Endothelial cell of umbilical vein (primary cell): ENCODE measurements around the gene CYB5R4. TPM values are rescaled to one million over a fixed set of nuclear protein-coding genes. Genes with fewer than 3 reads are reported as not detected.

Experiments used
- BruUV-seq: library from RNA; stranded (reverse); fragments of 400-500 nt; replicated peaks from 2 replicates; lab custom pipeline; 2021; lab: Mats Ljungman, UMichigan
- CTCF ChIA-PET: fragments of 300-600, 350-600 bp; sonication (Branson Sonifier 250); formaldehyde crosslinking; loops from one replicate; lab custom pipeline; 2021; ENCODE audit warnings: antibody characterized with exemption, inconsistent platforms; lab: Charles Lee
- POLR2A ChIA-PET: fragments of 300-600, 350-600 bp; sonication (Branson Sonifier 250); formaldehyde crosslinking; loops from one replicate; lab custom pipeline; 2021; ENCODE audit warnings: antibody characterized with exemption, inconsistent platforms; lab: Charles Lee
- DNase-seq: peaks from one replicate; pipeline ENCODE4 v3.0.0-alpha.2; 2011; ENCODE audit warnings: low read depth, low spot score
- FAIRE-seq: peaks from 2 replicates; lab custom pipeline; 2011; peaks lifted over from hg19 to GRCh38; lab: Jason Lieb, UNC
- H2AFZ ChIP-seq: 2 replicates; pipeline ENCODE4 v1.6.0; 2012; ENCODE audit warnings: low read depth, low read length, control low read depth, inconsistent platforms
- H3K27ac ChIP-seq: 2 replicates; pipeline ENCODE4 v1.5.1; 2011; ENCODE audit warnings: low read depth, mild to moderate bottlenecking, control low read depth, low read length, moderate library complexity; ENCODE audit not compliant: insufficient read depth
- H3K27me3 ChIP-seq, 2 experiments: 2 replicates each; pipeline versions ENCODE4 v1.6.0 to v1.6.1; 2011; ENCODE audit warnings: low read length in 2 of 2, mixed read lengths in 1 of 2; ENCODE audit not compliant: control insufficient read depth in 2 of 2, insufficient read depth in 2 of 2
- H3K36me3 ChIP-seq, 2 experiments: 2 replicates in 1 of 2; 3 replicates in 1 of 2; pipeline ENCODE4 v1.5.1; 2011; ENCODE audit warnings: low read length in 2 of 2, mild to moderate bottlenecking in 1 of 2, moderate library complexity in 1 of 2; ENCODE audit not compliant: control insufficient read depth in 2 of 2, insufficient read depth in 2 of 2; ENCODE audit errors: extremely low read depth in 1 of 2
- H3K4me1 ChIP-seq: 3 replicates; pipeline ENCODE4 v1.5.1; 2011; ENCODE audit warnings: mild to moderate bottlenecking, low read length; ENCODE audit not compliant: control insufficient read depth, insufficient read depth; ENCODE audit errors: extremely low read depth
- H3K4me2 ChIP-seq: 2 replicates; pipeline ENCODE4 v1.6.1; 2011; ENCODE audit warnings: low read length, control low read depth, mixed read lengths; ENCODE audit not compliant: insufficient read depth
- H3K4me3 ChIP-seq, 3 experiments: fragments of 200-600 bp in 1 of 3; sonication (generic), shearing (Covaris generic) in 1 of 3; replicated peaks in 1 of 3; 2 replicates each; pipeline ENCODE4 v1.5.1; 2011 to 2016; ENCODE audit warnings: control low read depth in 3 of 3, low read length in 3 of 3, mild to moderate bottlenecking in 2 of 3, inconsistent platforms in 1 of 3, low read depth in 1 of 3, moderate library complexity in 1 of 3; ENCODE audit not compliant: insufficient read depth in 1 of 3
- H3K79me2 ChIP-seq: 2 replicates; pipeline ENCODE4 v1.6.0; 2012; ENCODE audit warnings: low read length, inconsistent platforms; ENCODE audit not compliant: control insufficient read depth, insufficient read depth
- H3K9ac ChIP-seq: replicated peaks from 2 replicates; pipeline ENCODE3; 2011; ENCODE audit warnings: low read length, control low read depth; ENCODE audit not compliant: insufficient read depth; ENCODE audit errors: extremely low read depth
- H3K9me1 ChIP-seq: replicated peaks from 3 replicates; pipeline ENCODE4 v1.6.0; 2011; ENCODE audit warnings: mild to moderate bottlenecking, low read length; ENCODE audit not compliant: control insufficient read depth, insufficient read depth; ENCODE audit errors: extremely low read depth
- H3K9me3 ChIP-seq: replicated peaks from 2 replicates; pipeline ENCODE4 v1.5.1; 2012; ENCODE audit warnings: low read length, inconsistent platforms; ENCODE audit not compliant: control insufficient read depth, insufficient read depth
- H4K20me1 ChIP-seq: replicated peaks from 2 replicates; pipeline ENCODE3; 2011; ENCODE audit warnings: mild to moderate bottlenecking, low read length; ENCODE audit not compliant: control insufficient read depth, insufficient read depth; ENCODE audit errors: extremely low read depth
- EZH2 ChIP-seq: IDR thresholded peaks from 2 replicates; pipeline ENCODE4 v1.6.1; 2012; ENCODE audit warnings: borderline replicate concordance, low read depth, mild to moderate bottlenecking, moderate library complexity, low read length, inconsistent platforms; ENCODE audit not compliant: severe bottlenecking
- FOS ChIP-seq: IDR thresholded peaks from 2 replicates; pipeline ENCODE4 v1.6.1; 2011; ENCODE audit warnings: mild to moderate bottlenecking, low read length, moderate library complexity, borderline replicate concordance; ENCODE audit not compliant: insufficient read depth
- GATA2 ChIP-seq: IDR thresholded peaks from 2 replicates; pipeline ENCODE4 v1.7.0; 2011; ENCODE audit warnings: low read depth, mild to moderate bottlenecking, moderate library complexity, mixed read lengths, low read length; ENCODE audit not compliant: insufficient read length, insufficient read depth
- JUN ChIP-seq: IDR thresholded peaks from 2 replicates; pipeline ENCODE4 v1.6.1; 2011; ENCODE audit warnings: borderline replicate concordance, low read depth; ENCODE audit not compliant: insufficient read length, insufficient read depth
- MYC ChIP-seq: IDR thresholded peaks from one replicate; pipeline ENCODE4 v1.6.1; 2011; ENCODE audit warnings: mild to moderate bottlenecking, low read depth, low read length
- POLR2A ChIP-seq: IDR thresholded peaks from 2 replicates; pipeline ENCODE4 v1.6.1; 2012; ENCODE audit warnings: low read depth, mild to moderate bottlenecking, control low read depth, low read length
- POLR2AphosphoS5 ChIP-seq: IDR thresholded peaks from 2 replicates; pipeline ENCODE4 v1.6.1; 2012; ENCODE audit warnings: low read depth, mild to moderate bottlenecking, control low read depth, low read length, moderate library complexity; ENCODE audit not compliant: insufficient read depth
- dilution Hi-C: fragments of 300-500 bp; cut with MboI; formaldehyde crosslinking; loops from one replicate; pipeline ENCODE4 v1.15.0; 2019; ENCODE audit warnings: low sequenced_read_pairs; ENCODE audit not compliant: extremely low pct_ligation_motif_present
- intact Hi-C: fragments of 100-400 bp; cut with micrococcal nuclease; formaldehyde crosslinking; loops from one replicate; pipeline ENCODE4 v1.10.0; 2022
- polyA plus RNA-seq, 4 experiments: library from polyadenylated mRNA; depleted of rRNA in 3 of 4; stranded (reverse) in 3 of 4; unstranded in 1 of 4; fragments of >200 nt; gene quantifications; 2 replicates each; pipeline versions ENCODE4 v1.2.1 to v1.2.3, GENCODE V29; 2011 to 2012; ENCODE audit warnings: missing spikeins in 1 of 4
- total RNA-seq: library from RNA; stranded (reverse); gene quantifications from 2 replicates; pipeline ENCODE4 v1.2.3, GENCODE V29; 2021
- TF ChIP-seq, protein P1 (sequence below), 2 donors: IDR thresholded peaks; 1 replicate in 1 of 2; 2 replicates in 1 of 2; pipeline ENCODE4 v1.5.1; 2011; ENCODE audit warnings: low read length in 2 of 2, mild to moderate bottlenecking in 2 of 2, moderate library complexity in 2 of 2, control low read depth in 1 of 2, inconsistent platforms in 1 of 2, low read depth in 1 of 2; ENCODE audit not compliant: insufficient read depth in 1 of 2; ENCODE audit errors: extremely low read depth in 1 of 2
- TF ChIP-seq, protein P2 (sequence below): IDR thresholded peaks from 2 replicates; pipeline ENCODE4 v1.6.1; 2011; ENCODE audit not compliant: insufficient read depth, insufficient read length

The CYB5R4 gene
- total and polyA plus RNA-seq, 2 donors (not counting 3 experiments of a cell fraction or from before 2014, with no cell fraction given): 3.1 to 13.4 TPM

DNA sequence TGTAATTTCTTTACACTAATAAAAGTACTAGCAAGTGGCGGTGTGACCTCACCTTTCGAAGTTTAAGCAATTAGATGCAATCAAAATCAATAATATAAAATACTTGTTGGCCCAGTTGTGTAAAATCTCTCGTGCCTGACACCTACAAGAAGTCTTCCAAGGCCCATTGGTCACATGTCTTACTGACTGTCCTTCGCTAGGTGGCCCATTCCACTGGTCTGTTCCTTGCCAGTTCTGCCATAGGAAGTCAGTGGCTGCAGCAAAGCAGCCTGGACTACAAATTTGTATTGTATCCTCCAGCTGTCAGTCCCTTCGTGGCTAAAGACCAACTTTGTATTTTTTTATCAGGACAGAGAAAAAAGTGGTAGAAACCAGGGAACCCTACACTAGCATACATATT is 61.8 kb downstream of the CYB5R4 start:
- intact Hi-C loops (no loop called here), dilution Hi-C loops (no loop called here)
- Histone ChIP-seq H3K27ac (no peak overlapping the region), H3K27me3 (no peaks in the 10 kb centered on the region), H4K20me1 (no peaks in the 10 kb centered on the region), H3K9me3 (no peaks in the 10 kb centered on the region), H3K9me1 (no peaks in the 10 kb centered on the region), H3K36me3 (no peaks in the 10 kb centered on the region), H3K4me3 (no peak overlapping the region), H3K4me2 (no peak overlapping the region), H3K4me1 (no peaks in the 10 kb centered on the region), H3K9ac (no peak overlapping the region), H3K79me2 (no peaks in the 10 kb centered on the region), H2AFZ (no peak overlapping the region)
- FAIRE-seq: no peak
- CTCF ChIA-PET: no interaction called here
- POLR2A ChIA-PET: no interaction called here
- no TSS peak for BruUV-seq
- TF ChIP-seq MYC (no peak), JUN (no peak), FOS (no peak)
- TF ChIP-seq, protein P1, sequence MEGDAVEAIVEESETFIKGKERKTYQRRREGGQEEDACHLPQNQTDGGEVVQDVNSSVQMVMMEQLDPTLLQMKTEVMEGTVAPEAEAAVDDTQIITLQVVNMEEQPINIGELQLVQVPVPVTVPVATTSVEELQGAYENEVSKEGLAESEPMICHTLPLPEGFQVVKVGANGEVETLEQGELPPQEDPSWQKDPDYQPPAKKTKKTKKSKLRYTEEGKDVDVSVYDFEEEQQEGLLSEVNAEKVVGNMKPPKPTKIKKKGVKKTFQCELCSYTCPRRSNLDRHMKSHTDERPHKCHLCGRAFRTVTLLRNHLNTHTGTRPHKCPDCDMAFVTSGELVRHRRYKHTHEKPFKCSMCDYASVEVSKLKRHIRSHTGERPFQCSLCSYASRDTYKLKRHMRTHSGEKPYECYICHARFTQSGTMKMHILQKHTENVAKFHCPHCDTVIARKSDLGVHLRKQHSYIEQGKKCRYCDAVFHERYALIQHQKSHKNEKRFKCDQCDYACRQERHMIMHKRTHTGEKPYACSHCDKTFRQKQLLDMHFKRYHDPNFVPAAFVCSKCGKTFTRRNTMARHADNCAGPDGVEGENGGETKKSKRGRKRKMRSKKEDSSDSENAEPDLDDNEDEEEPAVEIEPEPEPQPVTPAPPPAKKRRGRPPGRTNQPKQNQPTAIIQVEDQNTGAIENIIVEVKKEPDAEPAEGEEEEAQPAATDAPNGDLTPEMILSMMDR (IDR thresholded peaks at IDR 0.05; ENCODE audit: extremely low read depth in 1 of 2, insufficient read depth in 1 of 2, low read depth in 1 of 2, low read length in 2 of 2): no peak
- no peak for DNase-seq

DNA sequence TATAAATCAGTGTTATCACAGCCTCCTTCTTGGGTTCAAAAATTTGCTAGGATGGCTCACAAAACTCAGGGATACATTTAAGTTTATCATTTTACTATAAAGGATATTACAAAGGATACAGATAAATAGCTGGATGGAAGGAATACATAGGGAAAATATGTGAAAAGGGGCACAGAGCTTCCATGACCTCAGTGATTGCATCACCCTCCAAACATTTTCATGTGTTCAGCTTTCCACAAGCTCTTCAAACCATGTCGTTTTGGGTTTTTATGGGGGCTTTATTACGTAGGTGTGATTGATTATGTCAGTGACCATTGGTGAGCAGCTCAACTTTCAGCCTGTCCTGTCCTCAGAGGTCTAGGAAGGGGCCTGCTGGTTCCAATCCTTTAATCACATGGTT is 68.0 kb downstream of the CYB5R4 start:
- dilution Hi-C loops: no loop called here
- ChIA-PET POLR2A (no interaction called here), CTCF (interaction anchor here (0.9 kb wide), 1 partner anchor 14 kb away, joined by 3 read pairs; no protein-coding TSS in a partner anchor)
- Histone ChIP-seq H3K4me1 (no peaks in the 10 kb centered on the region), H3K27me3 (no peaks in the 10 kb centered on the region), H3K4me3 (no peak overlapping the region), H3K36me3 (peaks cover 0 to 4% of the 10 kb centered on the region in 2 experiments), H3K27ac (no peak overlapping the region), H2AFZ (no peak overlapping the region), H3K9me3 (no peaks in the 10 kb centered on the region), H4K20me1 (no peaks in the 10 kb centered on the region), H3K9ac (no peak overlapping the region), H3K79me2 (no peaks in the 10 kb centered on the region), H3K4me2 (no peak overlapping the region), H3K9me1 (no peaks in the 10 kb centered on the region)
- intact Hi-C loops: no loop called here
- no TSS peak for BruUV-seq
- DNase-seq (no peak), FAIRE-seq (no peak)
- no peak for TF ChIP-seq POLR2AphosphoS5
- TF ChIP-seq MYC: no peak
- TF ChIP-seq FOS: no peak
- no peak for TF ChIP-seq GATA2
- no peak for TF ChIP-seq EZH2
- TF ChIP-seq, protein P2, sequence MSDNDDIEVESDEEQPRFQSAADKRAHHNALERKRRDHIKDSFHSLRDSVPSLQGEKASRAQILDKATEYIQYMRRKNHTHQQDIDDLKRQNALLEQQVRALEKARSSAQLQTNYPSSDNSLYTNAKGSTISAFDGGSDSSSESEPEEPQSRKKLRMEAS: no peak
- TF ChIP-seq, protein P1 (IDR thresholded peaks at IDR 0.05; ENCODE audit: extremely low read depth in 1 of 2, insufficient read depth in 1 of 2, low read depth in 1 of 2, low read length in 2 of 2): no peak
- TF ChIP-seq JUN: no peak
- no peak for TF ChIP-seq POLR2A
